Measurements from ENCODE around the gene CORO7.

CORO7 gene

DNA sequence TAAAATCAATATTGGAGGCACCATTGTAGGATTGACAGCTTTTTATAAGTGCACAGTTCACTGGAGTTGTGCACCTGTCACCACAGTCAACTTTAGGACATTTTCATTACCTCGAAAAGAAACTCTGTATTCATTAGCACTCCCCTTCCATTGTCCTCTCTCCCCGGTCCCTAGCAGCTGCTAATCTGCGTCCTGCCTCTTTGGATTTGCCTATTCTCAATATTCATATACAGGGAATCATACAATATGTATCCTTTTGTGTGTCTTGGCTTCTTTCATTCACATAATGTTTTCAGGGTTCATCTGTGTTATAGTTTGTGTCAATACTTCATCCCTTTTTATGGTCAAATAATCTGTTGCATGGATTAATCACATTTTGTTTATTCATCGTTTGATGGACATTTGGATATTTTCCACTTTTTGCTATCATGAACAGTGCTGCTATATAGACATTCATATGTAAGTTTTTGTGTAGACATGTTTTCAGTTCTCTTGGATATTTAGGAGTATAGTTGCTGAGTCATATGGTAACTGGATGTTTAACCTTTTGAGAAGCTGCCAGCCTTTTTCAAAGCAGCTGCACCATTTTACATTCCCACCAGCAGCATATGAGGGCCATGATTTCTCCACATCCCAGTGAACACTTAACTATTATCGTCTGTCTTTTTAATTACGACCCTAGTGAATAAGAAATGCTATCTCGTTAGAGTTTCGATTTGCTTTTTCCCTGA lies 19.1 kb upstream of the CORO7 start:
- TF ChIP-seq FOXP2 (optimal IDR thresholded peaks at IDR 0.05; ENCODE audit: borderline replicate concordance, extremely low read depth, extremely low read length, insufficient read depth) (no peak), POLR2AphosphoS5 (IDR thresholded peaks at IDR 0.05; ENCODE audit: low read depth, low read length) (no peak), SIN3A (IDR thresholded peaks at IDR 0.05; ENCODE audit: borderline replicate concordance, insufficient read depth, low read length) (no peak)
- TF ChIP-seq, protein P1, sequence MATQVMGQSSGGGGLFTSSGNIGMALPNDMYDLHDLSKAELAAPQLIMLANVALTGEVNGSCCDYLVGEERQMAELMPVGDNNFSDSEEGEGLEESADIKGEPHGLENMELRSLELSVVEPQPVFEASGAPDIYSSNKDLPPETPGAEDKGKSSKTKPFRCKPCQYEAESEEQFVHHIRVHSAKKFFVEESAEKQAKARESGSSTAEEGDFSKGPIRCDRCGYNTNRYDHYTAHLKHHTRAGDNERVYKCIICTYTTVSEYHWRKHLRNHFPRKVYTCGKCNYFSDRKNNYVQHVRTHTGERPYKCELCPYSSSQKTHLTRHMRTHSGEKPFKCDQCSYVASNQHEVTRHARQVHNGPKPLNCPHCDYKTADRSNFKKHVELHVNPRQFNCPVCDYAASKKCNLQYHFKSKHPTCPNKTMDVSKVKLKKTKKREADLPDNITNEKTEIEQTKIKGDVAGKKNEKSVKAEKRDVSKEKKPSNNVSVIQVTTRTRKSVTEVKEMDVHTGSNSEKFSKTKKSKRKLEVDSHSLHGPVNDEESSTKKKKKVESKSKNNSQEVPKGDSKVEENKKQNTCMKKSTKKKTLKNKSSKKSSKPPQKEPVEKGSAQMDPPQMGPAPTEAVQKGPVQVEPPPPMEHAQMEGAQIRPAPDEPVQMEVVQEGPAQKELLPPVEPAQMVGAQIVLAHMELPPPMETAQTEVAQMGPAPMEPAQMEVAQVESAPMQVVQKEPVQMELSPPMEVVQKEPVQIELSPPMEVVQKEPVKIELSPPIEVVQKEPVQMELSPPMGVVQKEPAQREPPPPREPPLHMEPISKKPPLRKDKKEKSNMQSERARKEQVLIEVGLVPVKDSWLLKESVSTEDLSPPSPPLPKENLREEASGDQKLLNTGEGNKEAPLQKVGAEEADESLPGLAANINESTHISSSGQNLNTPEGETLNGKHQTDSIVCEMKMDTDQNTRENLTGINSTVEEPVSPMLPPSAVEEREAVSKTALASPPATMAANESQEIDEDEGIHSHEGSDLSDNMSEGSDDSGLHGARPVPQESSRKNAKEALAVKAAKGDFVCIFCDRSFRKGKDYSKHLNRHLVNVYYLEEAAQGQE (IDR thresholded peaks at IDR 0.05; ENCODE audit: insufficient read depth in 1 of 2, low read depth in 2 of 2, low read length in 2 of 2) = no peak

DNA sequence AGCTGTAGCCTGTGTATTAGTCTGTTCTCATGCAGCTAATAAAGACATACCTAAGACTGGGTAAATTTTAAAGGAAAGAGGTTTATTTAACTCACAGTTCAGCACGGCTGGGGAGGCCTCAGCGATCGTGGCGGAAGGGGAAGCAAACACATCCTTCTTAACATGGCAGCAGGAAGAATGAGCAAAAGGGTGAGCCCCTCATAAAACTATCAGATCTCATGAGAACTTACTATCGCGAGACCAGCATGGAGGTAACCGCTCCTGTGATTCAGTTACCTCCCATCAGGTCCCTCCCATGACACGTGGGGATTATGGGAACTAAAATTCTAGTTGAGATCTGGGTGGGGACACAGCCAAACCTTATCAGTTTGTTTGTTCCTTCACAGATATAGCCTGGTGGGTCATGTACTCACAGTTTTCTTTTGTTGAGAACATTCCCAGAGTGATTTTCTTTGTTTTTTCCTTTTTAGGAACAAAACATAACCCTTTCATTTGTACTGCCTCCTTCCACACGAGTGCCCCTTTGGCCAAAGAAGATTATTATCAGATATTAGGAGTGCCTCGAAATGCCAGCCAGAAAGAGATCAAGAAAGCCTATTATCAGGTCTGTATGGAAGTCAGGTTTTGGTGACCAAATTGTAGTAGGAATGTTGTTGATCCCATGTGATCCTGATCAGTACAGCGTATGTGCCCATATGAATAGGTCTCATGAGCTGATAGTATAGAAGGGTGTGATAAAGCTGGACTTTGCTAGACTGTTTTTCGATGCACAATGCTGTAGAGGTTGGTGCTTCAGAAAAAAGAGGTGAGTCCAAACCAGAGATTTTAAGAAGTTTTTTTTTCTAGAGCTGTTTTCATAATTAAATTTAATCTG lies 17.8 kb upstream of the CORO7 start:
- TF ChIP-seq TAF1 (IDR thresholded peaks at IDR 0.05; ENCODE audit: borderline replicate concordance, insufficient read depth, low read length) = no peak
- TF ChIP-seq POLR2AphosphoS5 (IDR thresholded peaks at IDR 0.05; ENCODE audit: low read depth, low read length) = 0 out of 2 replicates have a peak, but pooled peaks have one; percentile 21
- no peak for TF ChIP-seq SIN3A (IDR thresholded peaks at IDR 0.05; ENCODE audit: borderline replicate concordance, insufficient read depth, low read length)
- TF ChIP-seq FOXP2 (optimal IDR thresholded peaks at IDR 0.05; ENCODE audit: borderline replicate concordance, extremely low read depth, extremely low read length, insufficient read depth) = no peak
- TF ChIP-seq, protein P1 (IDR thresholded peaks at IDR 0.05; ENCODE audit: insufficient read depth in 1 of 2, low read depth in 2 of 2, low read length in 2 of 2) = no peak

DNA sequence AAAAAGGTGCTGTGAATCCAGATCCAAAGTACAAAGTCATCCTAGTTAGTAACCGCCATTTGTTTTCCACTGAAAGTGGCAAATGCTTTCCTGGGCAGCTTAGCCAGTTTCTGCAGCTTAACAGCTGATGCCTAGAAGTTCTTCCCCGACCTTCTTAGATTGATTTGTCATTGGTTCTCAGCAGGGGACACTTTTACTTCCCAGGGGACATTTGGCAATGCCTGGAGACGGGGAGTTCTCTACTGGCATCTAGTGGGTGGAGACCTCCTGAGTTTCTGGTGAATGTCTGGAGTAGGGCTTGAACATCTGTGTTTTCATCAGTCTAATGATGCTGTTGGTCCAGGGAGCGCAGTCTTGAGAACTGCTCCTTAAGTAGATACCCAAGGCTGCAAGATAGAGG lies 16.8 kb upstream of the CORO7 start:
- TF ChIP-seq TAF1 (IDR thresholded peaks at IDR 0.05; ENCODE audit: borderline replicate concordance, insufficient read depth, low read length) (no peak), FOXP2 (optimal IDR thresholded peaks at IDR 0.05; ENCODE audit: borderline replicate concordance, extremely low read depth, extremely low read length, insufficient read depth) (no peak)

DNA sequence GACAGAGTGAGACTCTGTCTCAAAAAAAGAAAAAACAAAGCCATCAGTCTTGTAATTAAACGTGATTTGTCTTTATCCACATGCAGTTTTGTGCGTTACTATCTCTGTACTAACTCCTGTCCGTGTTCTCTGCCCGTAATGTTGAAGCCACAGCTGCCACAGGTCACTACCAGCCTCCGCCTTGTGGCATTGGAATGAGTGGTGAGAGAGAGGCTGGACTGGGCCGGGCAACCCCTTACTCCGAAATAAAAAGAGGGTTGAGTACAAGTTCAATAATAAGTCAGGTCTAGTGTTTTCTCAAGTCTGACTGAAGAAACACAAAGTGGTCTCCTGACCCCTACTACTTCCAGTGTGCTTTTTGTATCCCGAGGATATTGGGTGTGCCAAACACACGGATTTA lies 14.6 kb upstream of the CORO7 start:
- 0 out of 2 replicates have a peak, but pooled peaks have one; percentile 15 for TF ChIP-seq POLR2AphosphoS5 (IDR thresholded peaks at IDR 0.05; ENCODE audit: low read depth, low read length)
- no peak for TF ChIP-seq FOXP2 (optimal IDR thresholded peaks at IDR 0.05; ENCODE audit: borderline replicate concordance, extremely low read depth, extremely low read length, insufficient read depth)
- no peak for TF ChIP-seq TAF1 (IDR thresholded peaks at IDR 0.05; ENCODE audit: borderline replicate concordance, insufficient read depth, low read length)
- TF ChIP-seq SIN3A (IDR thresholded peaks at IDR 0.05; ENCODE audit: borderline replicate concordance, insufficient read depth, low read length) = no peak
- TF ChIP-seq, protein P1 (IDR thresholded peaks at IDR 0.05; ENCODE audit: insufficient read depth in 1 of 2, low read depth in 2 of 2, low read length in 2 of 2) = no peak

DNA sequence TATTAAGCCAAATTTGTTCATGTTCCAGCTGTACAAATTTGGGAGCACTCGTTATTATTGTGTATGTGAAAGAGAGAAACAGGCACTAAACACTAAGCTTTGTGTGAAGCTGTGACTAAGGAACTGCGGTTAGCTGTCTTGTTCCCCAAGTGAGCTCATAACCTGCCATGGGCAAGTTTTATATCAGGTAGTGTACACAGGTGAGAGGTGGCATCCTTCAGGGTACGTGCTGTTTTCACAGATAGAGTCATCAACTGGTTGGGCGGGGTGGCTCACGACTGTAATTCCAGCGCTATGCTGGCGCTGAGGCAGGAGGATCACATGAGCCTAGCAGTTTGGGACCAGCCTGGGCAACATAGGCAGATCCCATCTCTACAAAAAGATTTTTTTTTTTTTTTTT lies 12.1 kb upstream of the CORO7 start:
- TF ChIP-seq TAF1 (IDR thresholded peaks at IDR 0.05; ENCODE audit: borderline replicate concordance, insufficient read depth, low read length) (no peak), SIN3A (IDR thresholded peaks at IDR 0.05; ENCODE audit: borderline replicate concordance, insufficient read depth, low read length) (no peak), FOXP2 (optimal IDR thresholded peaks at IDR 0.05; ENCODE audit: borderline replicate concordance, extremely low read depth, extremely low read length, insufficient read depth) (no peak), POLR2AphosphoS5 (IDR thresholded peaks at IDR 0.05; ENCODE audit: low read depth, low read length) (no peak)
- TF ChIP-seq, protein P1 (IDR thresholded peaks at IDR 0.05; ENCODE audit: insufficient read depth in 1 of 2, low read depth in 2 of 2, low read length in 2 of 2) = no peak

Measured in PFSK-1 (cell line).